ENCODE data around the gene TSPAN11.

TSPAN11 gene

DNA sequence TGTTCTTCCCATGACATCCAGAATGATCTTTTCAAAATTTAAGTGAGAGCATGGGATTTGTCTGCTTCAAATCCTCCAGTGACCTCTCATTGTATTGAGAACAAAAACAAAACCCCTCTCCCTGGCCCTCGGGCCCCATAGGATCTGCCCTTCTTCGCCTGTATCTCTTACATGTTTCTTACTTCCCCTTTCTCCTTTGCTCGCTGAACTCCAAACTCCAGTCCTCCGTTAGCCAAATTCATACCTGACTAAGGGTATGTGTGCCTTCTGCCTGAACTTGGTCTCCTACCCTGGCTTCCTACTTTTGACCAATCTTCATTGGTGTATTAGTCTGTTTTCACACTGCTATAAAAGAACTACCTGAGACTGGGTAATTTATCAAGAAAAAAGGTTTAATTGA, 13.2 kb upstream of the TSPAN11 start:
- no peak for DNase-seq

DNA sequence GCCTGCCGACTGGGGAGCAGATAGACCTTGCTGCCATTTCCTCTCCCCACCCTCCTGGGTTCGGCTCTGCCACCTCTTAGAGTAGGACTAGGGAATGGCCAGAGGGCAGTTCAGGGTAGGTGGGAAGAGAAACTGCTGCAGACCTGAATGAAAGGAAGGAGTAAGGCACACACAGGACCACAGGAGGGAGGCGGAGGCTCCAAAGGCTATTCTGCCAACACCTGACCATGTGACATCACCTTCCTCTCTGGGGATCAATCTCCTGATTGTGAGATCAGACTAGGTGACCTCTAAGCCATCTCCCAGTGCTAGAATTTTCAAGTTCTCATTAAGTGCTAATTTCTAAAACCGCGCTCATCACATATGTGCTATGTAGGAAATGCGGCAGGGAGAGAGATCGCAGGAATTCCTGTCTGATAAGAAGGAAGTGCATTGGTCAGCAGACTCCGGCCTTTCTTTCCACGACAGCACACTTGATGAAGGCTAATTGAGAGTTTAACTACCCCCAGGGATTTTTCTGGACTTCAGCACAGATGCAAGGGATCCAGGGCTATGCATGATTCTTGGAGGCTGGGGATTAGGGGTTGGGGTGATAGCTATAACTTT, 11.5 kb upstream of the TSPAN11 start:
- DNase-seq, result no peak

DNA sequence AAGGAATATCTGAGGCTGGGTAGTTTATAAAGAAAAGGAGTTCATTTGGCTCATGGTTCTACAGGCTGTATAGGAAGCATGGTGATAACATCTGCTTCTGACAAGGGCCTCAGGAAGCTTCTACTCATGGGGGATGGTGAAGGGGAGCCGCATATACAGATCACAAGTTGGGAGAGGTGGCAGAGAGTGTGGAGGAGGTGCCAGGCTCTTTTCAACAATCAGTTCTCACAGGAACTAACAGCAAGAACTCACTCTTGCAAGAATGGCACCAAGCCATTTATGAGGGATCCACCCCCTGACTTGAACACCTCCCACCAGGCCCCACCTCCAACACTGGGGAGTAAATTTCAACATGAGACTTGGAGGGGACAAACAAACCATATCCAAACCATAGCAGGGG, 3.5 kb upstream of the TSPAN11 start:
- no peak for DNase-seq

DNA sequence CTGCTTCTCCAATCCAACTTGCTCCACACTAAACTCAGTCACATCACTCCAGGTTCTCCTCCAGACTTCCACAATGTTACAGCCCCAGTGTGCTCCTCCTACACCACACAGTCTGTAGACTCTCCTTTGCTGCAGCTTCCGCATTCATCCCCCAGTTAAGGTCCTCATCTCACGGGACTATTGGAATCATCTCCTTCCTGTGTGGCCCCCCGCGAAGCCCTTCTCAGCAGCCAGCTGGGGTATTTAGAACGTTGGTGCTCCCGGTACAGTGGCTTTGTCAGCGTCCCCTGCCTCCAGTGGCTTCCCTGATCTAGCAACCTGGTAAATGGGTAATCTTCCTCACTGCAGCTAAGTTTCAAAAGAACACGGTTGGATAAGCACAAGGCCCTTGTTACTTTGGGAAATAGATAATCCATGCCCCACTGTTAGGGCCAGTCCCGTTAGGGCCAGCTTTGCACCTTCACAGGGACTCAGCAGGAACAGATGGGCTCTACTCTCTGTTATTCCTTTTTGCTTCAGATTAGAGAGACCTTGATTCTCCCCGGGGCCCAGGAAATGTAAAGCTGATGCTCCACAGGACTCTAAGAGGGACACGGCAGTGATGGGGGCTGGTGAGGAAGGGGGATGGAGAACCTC, 823 bp upstream of the TSPAN11 start:
- DNase-seq, result no peak

DNA sequence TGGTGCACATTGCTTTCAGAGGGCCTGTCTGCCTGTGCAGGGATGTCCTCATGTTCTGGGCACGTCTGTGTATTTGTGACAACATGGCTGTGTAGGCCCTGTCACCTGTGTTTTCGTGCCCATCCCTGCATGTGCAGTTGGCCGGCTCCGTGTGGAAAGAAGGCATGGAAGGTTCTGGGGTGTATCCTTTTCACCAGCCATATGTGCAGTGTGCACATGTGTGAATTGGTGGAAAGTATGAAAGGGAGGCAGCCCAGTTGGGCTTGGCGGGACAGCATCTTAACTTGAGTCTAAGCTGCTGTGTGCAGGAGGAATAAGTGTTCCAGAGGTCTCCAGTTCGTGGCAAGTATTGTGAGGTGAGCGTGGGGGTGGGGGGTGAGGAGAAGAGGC, 669 bp downstream of the TSPAN11 start:
- no peak for DNase-seq

DNA sequence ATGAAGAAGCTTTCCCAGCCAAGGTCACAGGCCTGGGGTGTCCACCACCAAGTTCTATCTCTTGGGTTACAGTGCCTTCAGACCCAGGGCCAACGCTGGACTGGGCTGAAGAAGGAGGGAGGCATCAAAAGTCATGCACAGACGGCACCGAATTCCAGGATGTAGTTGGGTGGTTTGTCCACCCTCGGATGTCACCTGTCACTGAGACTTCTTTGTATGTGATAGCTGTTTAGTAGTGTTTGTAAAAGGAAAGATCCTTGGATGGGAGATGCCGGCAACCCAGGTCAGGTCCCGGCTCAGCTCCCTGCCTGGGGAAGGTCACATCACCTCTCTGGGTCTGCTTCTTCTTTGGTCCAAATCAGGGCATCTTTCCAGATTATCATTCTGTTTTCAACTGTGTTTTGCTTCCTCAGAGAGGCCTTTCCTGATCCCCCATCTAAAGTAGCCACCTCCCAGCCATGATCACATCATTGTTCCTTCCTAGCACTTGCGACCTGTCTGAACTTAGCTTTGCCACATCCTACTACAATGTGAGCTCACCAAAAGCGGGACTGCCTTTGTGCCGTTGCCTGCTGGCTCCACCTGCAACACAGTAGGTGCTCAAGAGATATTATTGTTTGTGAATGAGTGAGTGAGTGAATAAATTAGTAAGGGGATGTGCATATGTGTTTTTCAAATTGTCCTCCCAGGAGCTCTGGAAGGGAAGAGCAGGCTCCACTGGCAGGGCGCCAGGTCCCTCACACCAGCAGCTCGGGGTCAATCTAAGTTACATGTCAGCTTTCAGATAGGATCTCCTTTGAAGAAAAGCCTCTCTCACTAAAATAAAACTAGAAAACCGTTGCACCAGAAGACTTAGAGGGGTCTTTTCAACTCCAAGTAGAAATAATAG, 2.1 kb downstream of the TSPAN11 start:
- no peak for DNase-seq

DNA sequence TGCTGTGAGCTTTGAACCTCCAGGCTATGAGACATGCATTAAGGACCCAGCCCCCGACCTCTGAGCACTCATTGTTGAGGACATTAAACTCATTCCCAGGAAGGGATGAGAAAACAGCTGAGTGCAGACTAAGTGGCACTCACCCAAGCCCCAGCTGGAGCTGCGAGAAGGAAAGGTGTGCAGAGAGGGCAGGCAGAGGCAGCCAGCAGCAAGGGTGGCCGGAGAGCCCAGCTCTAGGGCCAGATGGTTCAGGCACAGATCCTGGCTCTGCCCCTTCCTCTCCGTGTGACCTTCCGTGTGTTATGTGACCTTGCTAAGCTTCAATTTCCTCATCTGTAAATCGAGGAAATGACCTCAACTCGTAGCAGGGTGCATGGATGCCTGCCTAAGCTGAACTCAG, 3.7 kb downstream of the TSPAN11 start:
- DNase-seq, result no peak

DNA sequence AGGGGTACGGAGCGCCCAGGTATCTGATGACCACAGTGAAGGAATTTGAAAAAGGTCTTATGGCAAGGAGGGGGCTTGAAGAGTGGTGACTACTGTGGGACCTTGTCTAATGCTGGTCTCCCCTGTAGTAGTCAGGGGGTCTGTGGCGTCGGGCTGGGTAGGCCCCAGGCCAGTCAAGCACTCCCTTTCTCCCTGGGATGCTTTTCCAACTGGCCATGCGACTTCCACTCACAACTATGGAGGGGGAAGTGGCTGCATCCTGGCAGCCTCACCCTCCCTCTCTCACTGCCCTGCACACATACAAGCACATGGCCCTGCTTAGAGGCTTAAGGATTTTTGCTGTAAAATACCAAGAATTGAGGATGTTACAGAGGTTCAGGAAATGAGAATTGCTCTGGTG, 4.1 kb downstream of the TSPAN11 start:
- no peak for DNase-seq

DNA sequence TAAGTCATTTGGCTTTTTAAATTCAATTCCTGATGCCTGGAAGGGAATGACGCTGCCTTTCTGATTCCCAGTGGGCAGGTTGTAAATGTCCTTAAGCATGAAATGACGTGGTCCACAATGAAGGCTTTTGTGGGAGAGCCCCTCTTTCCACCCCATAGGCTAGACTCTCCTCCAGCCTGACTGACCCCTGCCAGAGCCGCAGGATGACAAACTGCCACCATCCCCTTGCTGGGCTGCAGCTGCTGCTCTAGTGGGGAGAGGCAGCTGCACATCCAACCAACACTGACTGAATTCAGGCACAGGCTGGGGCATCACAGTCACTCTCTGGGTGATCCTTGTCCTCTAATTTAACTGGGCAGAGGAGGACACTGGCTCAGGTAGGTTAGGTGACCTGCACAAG, 6.3 kb downstream of the TSPAN11 start:
- no peak for DNase-seq

DNA sequence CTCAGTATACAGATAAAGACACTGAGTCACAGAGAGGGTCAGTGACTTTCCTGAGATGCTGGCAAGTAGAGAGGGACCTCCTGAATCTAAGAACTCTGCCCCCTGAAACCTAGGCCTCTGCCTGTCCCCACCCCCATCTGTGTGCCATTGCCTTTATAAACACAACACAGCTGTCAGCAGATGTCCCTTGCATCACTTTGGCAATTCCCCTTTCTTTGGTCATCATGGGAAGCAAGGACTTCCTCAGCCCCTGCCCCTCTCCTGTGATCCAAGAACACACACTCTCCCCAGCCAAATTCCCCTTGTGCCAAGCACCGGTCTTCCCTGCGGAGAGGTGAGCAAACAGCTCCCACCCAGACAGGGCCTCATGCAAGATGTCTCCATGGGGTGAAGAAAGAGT, 8.3 kb downstream of the TSPAN11 start:
- DNase-seq, result no peak

DNA sequence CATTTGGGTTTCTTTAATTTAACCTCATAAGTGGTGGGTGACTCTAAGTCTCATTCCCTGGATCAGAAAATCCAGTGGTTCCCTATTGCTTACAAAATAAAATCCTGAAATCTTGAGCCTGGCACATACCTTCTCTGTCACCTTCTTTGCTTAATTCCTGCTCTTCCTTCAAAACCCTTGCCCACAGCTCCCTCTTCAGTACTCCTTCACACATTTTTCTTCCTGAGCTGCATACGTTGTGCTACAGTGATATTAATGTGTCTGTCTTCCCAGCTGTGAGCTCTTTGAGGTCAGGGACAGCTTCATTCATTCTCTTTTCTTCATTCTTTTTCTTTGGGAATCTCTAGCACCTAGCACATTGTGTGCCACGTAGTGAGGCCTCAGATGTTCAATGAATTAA, 9.5 kb downstream of the TSPAN11 start:
- DNase-seq, result no peak

DNA sequence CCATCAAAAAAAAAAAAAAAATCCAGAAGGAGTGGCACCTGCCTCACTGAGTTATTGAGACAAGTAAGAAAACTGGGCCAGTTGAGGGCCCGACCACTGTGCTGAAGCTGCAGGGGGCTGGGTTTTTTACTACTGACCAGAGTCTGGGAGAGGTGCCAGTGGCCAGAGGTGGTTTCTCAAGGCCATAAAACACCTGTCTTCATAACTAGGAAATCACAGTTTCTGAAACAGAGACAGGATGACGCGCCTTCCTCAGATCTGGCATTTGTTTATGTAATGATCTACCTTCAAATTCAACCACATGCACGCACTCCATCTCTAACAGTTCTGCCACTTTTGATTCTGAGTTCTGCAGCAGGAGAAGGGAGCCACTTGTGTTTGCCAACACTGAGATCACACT, 12.7 kb downstream of the TSPAN11 start:
- DNase-seq, result no peak

DNA sequence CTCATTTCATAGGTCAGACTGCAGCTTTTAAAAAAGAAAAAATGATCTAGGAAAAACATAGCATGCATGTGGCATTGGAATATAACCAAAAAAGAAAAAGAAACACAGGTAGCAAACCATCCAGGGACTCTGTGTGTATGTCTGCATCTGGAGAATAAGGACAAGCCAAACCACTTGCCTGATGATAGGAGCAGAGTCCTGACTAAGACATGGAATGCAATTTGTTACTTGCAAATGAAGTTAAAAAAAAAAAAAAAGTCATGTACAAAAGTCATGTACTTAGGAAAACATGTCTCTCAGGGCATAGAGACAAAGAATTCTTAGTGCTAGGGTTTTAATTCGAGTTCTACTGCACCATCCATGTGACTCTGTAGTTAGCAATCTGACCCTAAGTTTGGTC, 15.9 kb downstream of the TSPAN11 start:
- no peak for DNase-seq

DNA sequence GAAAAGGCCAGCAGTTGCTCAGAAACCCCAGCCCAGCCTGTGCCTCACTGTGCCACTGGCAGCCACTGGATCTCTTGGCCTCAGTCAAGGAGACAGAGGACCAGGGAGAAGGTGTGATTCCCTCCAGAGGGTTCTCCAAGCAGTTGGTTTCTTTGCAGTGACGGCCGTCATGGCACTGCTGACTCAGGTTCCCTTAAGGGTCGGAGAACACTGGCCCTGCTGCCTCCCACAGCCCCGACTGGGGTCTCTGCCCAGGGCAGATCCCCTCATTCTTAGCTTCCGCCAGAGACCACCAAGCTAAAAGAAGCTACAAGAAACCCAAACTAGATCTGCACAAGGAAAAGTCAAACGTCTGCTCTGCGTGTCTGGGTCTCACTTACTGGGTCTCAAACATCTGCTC, 16.4 kb downstream of the TSPAN11 start:
- no peak for DNase-seq

DNA sequence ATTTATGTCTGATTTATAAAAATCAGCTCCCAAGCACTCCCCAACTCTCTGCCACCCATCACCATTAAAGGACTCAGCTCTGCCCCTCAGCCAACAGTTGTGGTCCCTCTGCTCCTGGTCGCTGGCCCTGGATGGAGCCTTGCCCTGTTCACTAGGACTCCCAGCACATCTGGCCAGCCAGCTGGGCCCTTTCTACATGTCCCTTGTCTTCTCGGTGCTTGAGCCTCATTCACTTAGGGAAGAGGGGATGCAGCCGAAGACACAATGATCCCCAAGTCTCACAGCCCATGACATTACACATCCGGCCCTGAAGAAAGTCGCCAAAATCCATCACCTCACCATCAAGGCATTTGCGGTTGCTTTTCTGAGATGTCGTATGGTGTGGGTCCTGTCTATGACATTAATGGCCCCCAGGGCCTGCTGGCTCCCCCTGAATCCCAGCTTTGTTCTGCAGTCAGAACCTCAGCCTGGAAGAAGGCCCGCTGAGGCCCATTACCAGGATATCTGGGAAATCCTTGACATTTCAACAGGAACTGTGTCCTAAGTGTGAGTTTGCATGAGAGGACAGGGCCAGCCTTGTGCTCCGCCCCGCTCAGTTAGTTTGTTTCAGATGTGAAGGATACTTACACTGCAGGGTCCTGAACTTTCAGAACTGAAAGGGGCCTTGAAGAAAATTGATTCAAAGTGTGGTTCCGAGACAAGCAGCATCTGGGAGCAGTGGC, 19.1 kb downstream of the TSPAN11 start:
- DNase-seq, result no peak

DNA sequence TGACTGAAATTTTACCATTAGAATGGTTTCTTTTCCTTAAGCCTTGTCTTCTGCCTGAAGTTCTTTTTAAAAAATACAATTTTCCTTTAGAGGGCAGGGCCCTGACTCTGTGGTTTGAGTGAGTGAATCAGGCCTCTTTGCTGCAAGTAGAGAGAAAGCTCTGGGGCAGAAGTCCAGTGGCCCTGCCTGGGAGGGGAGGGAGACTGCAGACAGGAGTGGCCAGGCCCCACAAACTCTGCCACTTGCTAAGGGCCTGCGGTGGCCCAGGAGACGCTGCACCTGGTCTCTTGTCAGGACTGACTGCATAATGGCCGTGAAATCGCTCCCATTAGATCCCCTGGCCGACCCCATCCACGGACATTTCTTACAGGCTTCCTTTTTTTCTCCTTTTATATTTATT, 25.5 kb downstream of the TSPAN11 start:
- DNase-seq, result no peak

DNA sequence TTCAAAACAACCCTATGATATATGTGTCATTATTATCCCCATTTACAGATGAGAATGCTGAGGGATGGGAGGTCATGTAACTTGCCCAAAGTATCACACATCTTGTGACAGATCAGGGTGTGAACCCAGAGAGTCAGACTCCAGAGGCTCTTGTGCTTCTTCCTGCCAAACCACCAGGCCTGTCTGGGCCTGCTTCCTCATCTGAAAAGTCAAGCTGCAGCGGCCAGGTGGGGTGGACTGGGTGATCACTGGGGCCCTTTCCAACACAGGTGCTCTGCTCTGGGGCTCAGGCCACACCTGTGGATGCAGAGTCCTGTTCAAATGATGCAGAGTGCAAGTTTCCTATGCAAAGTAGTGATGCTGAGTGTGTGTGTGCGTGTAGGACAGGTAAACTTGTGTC, 26.7 kb downstream of the TSPAN11 start:
- no peak for DNase-seq

DNA sequence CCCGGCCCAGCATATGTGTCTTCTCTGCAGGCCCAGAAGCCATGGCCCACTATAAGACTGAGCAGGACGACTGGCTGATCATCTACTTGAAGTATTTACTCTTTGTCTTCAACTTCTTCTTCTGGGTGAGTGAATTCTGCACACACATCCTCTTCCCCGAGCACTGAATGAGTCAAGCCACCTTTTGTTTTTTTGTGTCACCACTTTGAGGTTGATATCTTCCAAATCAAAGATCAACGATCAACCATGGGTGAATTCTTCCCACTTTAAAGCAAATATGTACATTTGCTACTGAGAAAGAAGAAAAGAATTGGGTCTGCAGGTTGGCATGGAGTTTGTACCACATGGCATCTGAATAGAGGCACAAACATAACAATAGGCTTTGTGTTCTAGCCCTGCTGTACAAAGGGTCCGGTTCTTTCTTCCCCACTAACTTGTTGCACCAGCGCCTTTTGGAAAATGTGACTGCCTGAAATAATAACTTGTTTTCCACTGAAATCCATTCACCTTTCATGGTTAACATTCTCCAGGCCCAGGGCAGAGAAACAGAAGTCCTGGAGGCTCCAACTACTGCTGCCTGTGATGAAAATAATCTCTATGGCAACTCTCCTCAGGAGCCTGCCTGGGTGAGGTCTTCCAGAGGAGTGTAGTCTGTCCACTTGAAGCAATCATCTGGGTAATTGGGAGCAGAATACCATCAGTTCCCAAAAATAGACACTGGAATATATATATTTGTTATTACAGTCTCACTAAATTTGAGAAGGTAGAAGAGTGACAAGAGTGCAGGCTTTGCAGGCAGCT, 27.6 kb downstream of the TSPAN11 start:
- DNase-seq, result no peak

DNA sequence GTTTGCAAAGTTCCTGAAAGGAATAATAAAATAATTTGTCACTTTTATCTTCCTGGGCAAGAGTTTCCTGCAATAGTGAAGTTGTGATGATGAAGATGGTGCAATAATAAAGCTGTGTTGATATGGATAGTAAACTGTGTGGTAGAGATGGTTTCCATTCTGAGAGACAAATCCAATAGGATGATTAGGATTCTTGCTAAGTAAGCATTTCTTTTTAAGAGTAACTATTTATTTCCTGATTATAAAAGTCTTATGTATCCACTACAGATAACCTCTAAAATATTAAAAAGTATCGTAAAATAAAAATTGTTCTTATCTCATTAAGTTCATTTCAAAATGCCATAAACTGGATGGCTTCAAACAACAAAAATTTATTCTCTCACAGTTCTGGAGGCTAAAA, 28.7 kb downstream of the TSPAN11 start:
- no peak for DNase-seq

DNA sequence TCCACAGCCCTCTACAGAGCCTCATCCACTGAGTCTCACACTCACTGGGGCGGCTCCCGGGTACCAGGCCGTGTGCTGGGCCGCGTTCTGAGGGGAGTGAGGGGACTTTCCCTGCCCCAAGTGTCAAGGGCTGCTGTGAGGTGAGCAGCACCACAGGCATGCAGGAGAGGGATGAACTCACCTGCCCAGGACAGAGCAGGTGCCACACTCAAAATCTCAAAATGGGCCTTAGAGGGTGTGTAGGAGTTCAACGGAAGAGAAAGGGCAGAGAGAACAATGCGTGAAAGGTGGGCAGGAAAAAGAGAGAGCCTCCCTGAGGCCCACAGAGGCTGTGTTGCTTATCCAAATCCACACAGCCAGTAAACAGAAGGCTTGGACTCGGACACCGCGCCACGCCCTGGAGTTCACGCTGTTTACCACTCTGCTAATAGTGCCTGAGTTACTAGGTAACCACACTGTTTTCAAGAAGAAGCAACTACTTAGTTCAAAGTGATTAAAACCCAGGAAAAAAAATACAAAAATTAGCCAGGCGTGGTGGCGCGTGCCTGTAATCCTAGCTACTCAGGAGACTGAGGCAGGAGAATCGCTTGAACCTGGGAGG, 32.7 kb downstream of the TSPAN11 start:
- no peak for DNase-seq

DNA sequence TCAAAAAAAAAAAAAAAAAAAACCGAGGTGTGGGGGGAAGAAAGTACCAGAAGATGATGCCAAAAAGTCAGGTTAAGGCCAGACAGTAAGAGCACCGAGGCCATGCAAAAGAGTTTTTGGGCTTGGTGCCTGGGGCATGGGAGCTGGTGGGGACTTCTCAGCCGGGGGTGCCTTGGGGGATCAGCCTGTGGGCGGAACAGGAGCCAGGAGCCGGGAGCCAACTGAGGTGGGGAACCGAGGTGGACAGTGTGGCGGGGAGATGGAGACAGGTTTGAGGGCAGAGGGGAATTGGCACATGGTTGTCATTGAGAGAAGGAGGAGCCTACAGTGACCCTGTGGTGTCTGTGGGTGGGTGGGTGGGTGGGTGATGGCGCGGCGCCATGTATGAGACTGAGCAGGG, 33.2 kb downstream of the TSPAN11 start:
- no peak for DNase-seq

DNA sequence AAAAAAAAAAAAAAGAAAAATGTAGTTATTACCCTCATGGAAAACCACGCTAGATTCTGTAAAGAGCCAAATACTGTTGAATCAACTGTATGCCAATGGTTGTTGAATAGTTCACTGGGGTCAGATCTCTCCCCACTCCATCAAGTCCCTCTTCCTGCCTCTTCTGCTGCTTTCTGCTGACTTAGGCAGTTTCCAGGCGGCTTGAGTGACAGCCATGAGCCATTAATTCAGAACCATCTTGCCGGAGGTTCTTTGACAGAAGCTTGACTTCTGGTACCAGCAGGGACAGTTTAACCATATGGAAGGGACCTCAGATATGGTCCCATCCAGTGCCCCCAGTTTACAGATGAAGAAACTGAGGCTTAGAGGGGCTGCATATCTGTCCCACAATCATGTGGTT, 34.5 kb downstream of the TSPAN11 start:
- DNase-seq, result no peak
